HG03064 (cell line): ENCODE results near the gene OSBPL1A.
"Not testable (repeated sequence)": the region's sequence is repeated elsewhere in the genome, so short reads cannot be mapped to it uniquely, and the experiment has no call there.

Experiments used
- ATAC-seq: cut with Tn5 transposase; IDR thresholded peaks from one replicate; pipeline ENCODE4 v1.9.1; 2021; ENCODE audit warnings: low read depth; ENCODE audit not compliant: unreplicated experiment

Gene OSBPL1A

GRCh38 chr18:24398540-24398939, 916 bp upstream of the OSBPL1A start:
- no peak for ATAC-seq

GRCh38 chr18:24397131-24397693, 412 bp downstream of the OSBPL1A start:
- no peak for ATAC-seq

GRCh38 chr18:24396082-24396633, 1.5 kb downstream of the OSBPL1A start:
- no peak for ATAC-seq

- no peak for ATAC-seq
These were observed 2.4 kb downstream of the OSBPL1A start for GRCh38 chr18:24395049-24395795.

GRCh38 chr18:24388957-24389356, 8.7 kb downstream of the OSBPL1A start:
- ATAC-seq = no peak

- no peak for ATAC-seq
These were observed 10.9 kb downstream of the OSBPL1A start for GRCh38 chr18:24386681-24387080.

GRCh38 chr18:24381126-24381525, 16.5 kb downstream of the OSBPL1A start:
- no peak for ATAC-seq

GRCh38 chr18:24380163-24380747, 17.4 kb downstream of the OSBPL1A start:
- ATAC-seq = no peak

GRCh38 chr18:24378598-24378997, 19.0 kb downstream of the OSBPL1A start:
- ATAC-seq = no peak

- ATAC-seq = not testable (repeated sequence)
These were observed 21.1 kb downstream of the OSBPL1A start for GRCh38 chr18:24376531-24376930.

- ATAC-seq = no peak
These were observed 24.3 kb downstream of the OSBPL1A start for GRCh38 chr18:24373328-24373727.

GRCh38 chr18:24372279-24372872, 25.2 kb downstream of the OSBPL1A start:
- no peak for ATAC-seq

- ATAC-seq = no peak
These were observed 27.5 kb downstream of the OSBPL1A start for GRCh38 chr18:24370120-24370519.

- ATAC-seq = no peak
These were observed 28.2 kb downstream of the OSBPL1A start for GRCh38 chr18:24369426-24369825.

- no peak for ATAC-seq
These were observed 28.9 kb downstream of the OSBPL1A start for GRCh38 chr18:24368749-24369148.

GRCh38 chr18:24366328-24366727, 31.3 kb downstream of the OSBPL1A start:
- no peak for ATAC-seq

GRCh38 chr18:24364177-24364576, 33.4 kb downstream of the OSBPL1A start:
- no peak for ATAC-seq

- ATAC-seq = no peak
These were observed 34.9 kb downstream of the OSBPL1A start for GRCh38 chr18:24362757-24363156.

- ATAC-seq = not testable (repeated sequence)
These were observed 37.7 kb downstream of the OSBPL1A start for GRCh38 chr18:24359787-24360530.

- no peak for ATAC-seq
These were observed 43.3 kb downstream of the OSBPL1A start for GRCh38 chr18:24354278-24354677.

- ATAC-seq = no peak
These were observed 51.4 kb downstream of the OSBPL1A start for GRCh38 chr18:24346254-24346653.
